GM12878 (cell line): ENCODE data around the gene PTAFR. TPM values are rescaled to one million over a fixed set of nuclear protein-coding genes. Genes with fewer than 3 reads are reported as not detected.

Experiments
- PKNOX1 ChIP-seq: fragments of 450-650 bp; IDR thresholded peaks from 2 replicates; pipeline ENCODE4 v1.6.1; 2016; ENCODE audit warnings: mild to moderate bottlenecking
- RAD51 ChIP-seq: fragments of 450-650 bp; IDR thresholded peaks from 2 replicates; pipeline ENCODE4 v1.6.1; 2016; ENCODE audit warnings: moderate library complexity, mild to moderate bottlenecking, inconsistent platforms
- SMAD1 ChIP-seq: fragments of 450-650 bp; IDR thresholded peaks from 2 replicates; pipeline ENCODE4 v1.6.1; 2018; ENCODE audit warnings: mild to moderate bottlenecking, low read depth; ENCODE audit not compliant: partially characterized antibody
- SUZ12 ChIP-seq: fragments of 200-600 bp; sonication (generic); IDR thresholded peaks from one replicate; pipeline ENCODE4 v1.6.1; 2018; ENCODE audit warnings: antibody characterized with exemption, mild to moderate bottlenecking; ENCODE audit not compliant: unreplicated experiment
- ZNF217 ChIP-seq: fragments of 450-650 bp; IDR thresholded peaks from 2 replicates; pipeline ENCODE4 v1.6.1; 2017; ENCODE audit warnings: antibody characterized with exemption, mild to moderate bottlenecking
- polyA plus RNA-seq, 11 experiments: library from polyadenylated mRNA; depleted of rRNA in 4 of 11; unstranded in 6 of 11; stranded (reverse) in 5 of 11; fragments of >200 nt; fragmentation: Nextera tagmentation in 4 of 11; fragmentation: Illumina TruSeq in 1 of 11; extraction: Ambion mirVana in 4 of 11; extraction: Trizol in 1 of 11; gene quantifications; 1 replicate in 1 of 11; 2 replicates in 10 of 11; pipeline versions ENCODE4 v1.2.1 to v1.2.3, GENCODE V29; 2011 to 2016; ENCODE audit warnings: inconsistent platforms in 2 of 11, missing spikeins in 2 of 11, low read depth in 1 of 11
- total RNA-seq, 4 experiments: library from RNA; depleted of rRNA in 3 of 4; stranded (reverse); fragments of >200 nt in 3 of 4; fragmentation: Illumina TruSeq in 1 of 4; extraction: Trizol in 1 of 4; gene quantifications; 2 replicates each; pipeline versions ENCODE4 v1.2.1 to v1.2.3, GENCODE V29; 2013 to 2021
- TF ChIP-seq, protein P1 (sequence below): fragments of 450-650 bp; formaldehyde crosslinking; IDR thresholded peaks from 2 replicates; pipeline ENCODE4 v1.4.0; 2020; ENCODE audit warnings: mild to moderate bottlenecking, moderate library complexity
- TF ChIP-seq, protein P2 (sequence below): fragments of 450-650 bp; IDR thresholded peaks from 2 replicates; pipeline ENCODE4 v1.6.1; 2018; ENCODE audit warnings: mild to moderate bottlenecking, low read depth, moderate library complexity; ENCODE audit not compliant: partially characterized antibody

The PTAFR gene
- total and polyA plus RNA-seq, 10 of the 15 experiments (the other 5 are each of a cell fraction or from before 2014, with no cell fraction given): 17.5 to 251 (median 27.7) TPM

GRCh38 chr1:28173151-28173979, 3.1 kb downstream of the PTAFR start (continued):
- 0 out of 2 replicates have a peak, but pooled peaks have one; percentile 19 for TF ChIP-seq PKNOX1
- no peak for TF ChIP-seq SUZ12
- no peak; the same call in 1 of the 2 replicates for TF ChIP-seq ZNF217
- TF ChIP-seq, protein P1, sequence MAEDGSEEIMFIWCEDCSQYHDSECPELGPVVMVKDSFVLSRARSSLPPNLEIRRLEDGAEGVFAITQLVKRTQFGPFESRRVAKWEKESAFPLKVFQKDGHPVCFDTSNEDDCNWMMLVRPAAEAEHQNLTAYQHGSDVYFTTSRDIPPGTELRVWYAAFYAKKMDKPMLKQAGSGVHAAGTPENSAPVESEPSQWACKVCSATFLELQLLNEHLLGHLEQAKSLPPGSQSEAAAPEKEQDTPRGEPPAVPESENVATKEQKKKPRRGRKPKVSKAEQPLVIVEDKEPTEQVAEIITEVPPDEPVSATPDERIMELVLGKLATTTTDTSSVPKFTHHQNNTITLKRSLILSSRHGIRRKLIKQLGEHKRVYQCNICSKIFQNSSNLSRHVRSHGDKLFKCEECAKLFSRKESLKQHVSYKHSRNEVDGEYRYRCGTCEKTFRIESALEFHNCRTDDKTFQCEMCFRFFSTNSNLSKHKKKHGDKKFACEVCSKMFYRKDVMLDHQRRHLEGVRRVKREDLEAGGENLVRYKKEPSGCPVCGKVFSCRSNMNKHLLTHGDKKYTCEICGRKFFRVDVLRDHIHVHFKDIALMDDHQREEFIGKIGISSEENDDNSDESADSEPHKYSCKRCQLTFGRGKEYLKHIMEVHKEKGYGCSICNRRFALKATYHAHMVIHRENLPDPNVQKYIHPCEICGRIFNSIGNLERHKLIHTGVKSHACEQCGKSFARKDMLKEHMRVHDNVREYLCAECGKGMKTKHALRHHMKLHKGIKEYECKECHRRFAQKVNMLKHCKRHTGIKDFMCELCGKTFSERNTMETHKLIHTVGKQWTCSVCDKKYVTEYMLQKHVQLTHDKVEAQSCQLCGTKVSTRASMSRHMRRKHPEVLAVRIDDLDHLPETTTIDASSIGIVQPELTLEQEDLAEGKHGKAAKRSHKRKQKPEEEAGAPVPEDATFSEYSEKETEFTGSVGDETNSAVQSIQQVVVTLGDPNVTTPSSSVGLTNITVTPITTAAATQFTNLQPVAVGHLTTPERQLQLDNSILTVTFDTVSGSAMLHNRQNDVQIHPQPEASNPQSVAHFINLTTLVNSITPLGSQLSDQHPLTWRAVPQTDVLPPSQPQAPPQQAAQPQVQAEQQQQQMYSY (CRISPR knock-in tag): no peak
- TF ChIP-seq, protein P2, sequence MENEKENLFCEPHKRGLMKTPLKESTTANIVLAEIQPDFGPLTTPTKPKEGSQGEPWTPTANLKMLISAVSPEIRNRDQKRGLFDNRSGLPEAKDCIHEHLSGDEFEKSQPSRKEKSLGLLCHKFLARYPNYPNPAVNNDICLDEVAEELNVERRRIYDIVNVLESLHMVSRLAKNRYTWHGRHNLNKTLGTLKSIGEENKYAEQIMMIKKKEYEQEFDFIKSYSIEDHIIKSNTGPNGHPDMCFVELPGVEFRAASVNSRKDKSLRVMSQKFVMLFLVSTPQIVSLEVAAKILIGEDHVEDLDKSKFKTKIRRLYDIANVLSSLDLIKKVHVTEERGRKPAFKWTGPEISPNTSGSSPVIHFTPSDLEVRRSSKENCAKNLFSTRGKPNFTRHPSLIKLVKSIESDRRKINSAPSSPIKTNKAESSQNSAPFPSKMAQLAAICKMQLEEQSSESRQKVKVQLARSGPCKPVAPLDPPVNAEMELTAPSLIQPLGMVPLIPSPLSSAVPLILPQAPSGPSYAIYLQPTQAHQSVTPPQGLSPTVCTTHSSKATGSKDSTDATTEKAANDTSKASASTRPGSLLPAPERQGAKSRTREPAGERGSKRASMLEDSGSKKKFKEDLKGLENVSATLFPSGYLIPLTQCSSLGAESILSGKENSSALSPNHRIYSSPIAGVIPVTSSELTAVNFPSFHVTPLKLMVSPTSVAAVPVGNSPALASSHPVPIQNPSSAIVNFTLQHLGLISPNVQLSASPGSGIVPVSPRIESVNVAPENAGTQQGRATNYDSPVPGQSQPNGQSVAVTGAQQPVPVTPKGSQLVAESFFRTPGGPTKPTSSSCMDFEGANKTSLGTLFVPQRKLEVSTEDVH: no peak
- TF ChIP-seq RAD51: no peak
- TF ChIP-seq SMAD1: peak; percentile 86
